HG03558 (cell line): ENCODE results near the gene CFAP74.

ENCODE experiments used
- ATAC-seq: cut with Tn5 transposase; IDR thresholded peaks from one replicate; pipeline ENCODE4 v1.9.1; 2021; ENCODE audit warnings: moderate number of reproducible peaks; ENCODE audit not compliant: unreplicated experiment; ENCODE audit errors: extremely low read depth

CFAP74 gene

DNA sequence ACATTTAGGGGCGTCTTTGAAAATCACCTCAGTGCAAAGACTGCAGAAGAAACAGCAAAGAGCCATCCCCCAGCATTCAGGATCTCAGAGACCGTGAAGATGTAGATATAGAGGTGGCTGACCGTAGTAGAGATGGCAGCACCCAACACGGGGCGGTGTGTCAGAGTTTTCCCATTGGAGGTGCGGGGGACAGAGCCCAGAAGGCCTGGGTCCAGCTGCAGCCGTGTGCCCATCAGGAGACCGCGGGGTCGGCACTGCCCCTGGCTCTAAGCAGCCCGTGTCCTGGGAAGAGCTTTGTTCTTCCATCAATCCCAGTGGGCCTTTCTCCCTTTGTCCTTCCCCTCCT lies 16.7 kb upstream of the CFAP74 start:
- no peak for ATAC-seq

DNA sequence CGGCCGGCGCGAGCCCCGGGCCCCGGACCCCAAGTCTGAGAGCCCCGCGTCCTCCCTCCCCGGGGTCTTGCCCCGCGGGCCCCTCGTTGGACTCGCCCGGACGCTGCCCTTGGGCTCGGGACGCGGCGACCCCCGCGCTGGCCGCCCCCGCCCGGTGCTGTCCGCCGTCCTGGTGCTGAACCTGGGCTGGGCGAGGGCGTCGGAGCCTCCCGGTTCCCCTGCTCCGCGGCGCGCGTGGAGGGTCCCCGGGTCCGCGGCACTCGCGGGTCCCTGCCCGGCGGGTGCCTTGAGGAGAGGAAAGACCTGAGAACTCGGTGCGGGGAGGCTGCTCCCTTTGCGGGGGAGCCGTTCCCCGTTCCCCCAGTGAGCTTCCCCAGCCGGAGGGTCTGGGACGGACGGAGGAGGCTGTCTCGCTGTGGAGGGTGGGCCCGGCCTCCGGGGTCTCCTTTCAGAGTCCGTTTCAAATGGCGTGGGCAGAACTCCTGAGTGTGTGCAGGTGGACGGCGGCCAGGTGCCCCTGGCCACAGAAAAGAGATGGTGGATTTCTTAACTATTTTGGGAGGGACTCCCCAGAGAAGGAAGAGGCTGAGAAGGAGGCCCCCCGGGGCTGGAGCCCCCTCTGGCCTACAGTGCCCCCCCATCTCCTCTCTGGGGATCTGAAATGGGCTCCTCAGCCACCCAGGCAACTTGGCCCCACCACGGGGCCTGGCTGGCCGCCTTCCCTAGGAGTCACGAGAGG lies 16.2 kb upstream of the CFAP74 start:
- ATAC-seq: no peak

DNA sequence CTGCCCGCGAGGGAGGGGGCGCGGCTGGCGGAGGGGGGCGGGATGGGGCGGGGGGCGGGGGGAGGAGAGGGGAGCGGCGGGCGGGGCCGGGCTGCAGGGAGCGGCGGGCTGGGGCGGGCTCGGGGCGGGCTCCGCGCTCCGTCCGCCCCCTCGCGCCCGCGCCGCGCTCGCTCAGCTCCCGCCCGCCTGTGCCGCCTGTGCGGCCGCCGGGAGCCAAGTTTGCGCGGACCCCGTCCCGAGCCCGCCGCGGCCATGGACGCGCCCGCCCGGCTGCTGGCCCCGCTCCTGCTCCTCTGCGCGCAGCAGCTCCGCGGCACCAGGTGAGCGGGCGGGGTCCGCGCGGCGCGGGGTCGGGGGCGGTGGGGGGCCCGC lies 15.6 kb upstream of the CFAP74 start, which contains the start of gene GABRD:
Gene GABRD (plus strand): TSS at position 174 of the 372 bp plus-strand sequence. CDS start 79 bp downstream, at position 253.
- no peak for ATAC-seq

DNA sequence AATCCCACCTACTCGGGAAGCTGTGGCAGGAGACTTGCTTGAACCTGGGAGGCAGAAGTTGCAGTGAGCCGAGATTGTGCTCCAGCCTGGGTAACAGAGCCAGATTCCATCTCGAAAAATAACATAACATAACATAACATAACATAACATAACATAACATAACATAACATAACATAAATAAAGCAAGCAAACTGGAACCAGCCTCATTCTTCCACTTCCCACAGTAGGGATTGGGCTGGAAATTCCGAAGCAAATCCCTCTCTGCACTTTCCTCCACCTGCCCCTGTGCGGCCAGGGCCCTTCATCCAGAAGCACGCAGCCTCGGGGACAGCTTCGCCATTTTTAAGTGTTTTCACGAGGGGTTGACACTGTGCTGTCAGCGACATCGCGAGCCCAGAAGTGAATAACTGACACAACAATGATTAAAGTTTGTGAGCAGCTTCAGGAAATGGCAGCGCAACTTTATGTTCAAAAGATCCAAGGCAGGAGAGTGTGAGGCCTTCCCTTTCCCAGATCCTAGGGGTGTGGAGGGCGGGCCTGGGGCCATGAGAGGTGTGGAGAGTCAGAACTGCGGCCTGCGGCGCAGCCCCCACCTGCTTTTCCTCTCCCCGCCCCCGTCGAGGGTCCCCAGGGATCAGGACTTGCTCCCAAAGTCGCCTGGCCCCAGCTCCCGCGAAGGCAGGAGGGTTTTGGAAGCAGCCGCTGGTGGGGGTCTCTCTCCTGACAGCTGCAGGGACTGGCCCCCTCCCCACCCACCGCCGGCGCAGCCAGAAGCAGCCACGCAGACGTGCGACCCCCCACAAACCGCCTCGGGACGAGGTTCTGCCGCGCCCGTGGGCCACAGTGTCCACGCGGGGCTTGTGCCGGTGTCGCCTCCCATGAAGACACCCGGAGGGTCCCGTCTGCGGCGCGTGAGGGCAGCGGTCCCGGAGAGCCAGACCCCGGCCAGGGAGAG lies 14.9 kb upstream of the CFAP74 start:
- ATAC-seq: no peak

DNA sequence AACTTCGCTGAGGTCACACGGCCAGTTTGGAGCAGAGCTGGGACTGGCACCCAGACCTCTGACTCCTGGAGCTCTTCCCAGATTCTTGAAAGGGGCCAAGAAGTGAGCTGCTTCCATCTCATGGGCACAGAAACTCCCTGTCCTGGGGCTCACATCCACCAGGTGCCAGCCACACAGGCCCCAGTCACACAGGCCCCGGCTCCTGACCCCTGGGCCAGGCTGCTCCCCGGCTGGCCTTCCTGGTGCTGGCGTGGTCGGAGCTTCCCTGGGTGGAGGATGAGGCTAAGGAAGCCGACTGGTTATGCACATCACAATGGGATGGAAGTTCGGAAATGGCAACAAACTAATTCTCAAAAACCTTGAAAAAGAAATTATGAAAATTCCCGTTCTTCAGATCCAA lies 12.5 kb upstream of the CFAP74 start:
- ATAC-seq: no peak

DNA sequence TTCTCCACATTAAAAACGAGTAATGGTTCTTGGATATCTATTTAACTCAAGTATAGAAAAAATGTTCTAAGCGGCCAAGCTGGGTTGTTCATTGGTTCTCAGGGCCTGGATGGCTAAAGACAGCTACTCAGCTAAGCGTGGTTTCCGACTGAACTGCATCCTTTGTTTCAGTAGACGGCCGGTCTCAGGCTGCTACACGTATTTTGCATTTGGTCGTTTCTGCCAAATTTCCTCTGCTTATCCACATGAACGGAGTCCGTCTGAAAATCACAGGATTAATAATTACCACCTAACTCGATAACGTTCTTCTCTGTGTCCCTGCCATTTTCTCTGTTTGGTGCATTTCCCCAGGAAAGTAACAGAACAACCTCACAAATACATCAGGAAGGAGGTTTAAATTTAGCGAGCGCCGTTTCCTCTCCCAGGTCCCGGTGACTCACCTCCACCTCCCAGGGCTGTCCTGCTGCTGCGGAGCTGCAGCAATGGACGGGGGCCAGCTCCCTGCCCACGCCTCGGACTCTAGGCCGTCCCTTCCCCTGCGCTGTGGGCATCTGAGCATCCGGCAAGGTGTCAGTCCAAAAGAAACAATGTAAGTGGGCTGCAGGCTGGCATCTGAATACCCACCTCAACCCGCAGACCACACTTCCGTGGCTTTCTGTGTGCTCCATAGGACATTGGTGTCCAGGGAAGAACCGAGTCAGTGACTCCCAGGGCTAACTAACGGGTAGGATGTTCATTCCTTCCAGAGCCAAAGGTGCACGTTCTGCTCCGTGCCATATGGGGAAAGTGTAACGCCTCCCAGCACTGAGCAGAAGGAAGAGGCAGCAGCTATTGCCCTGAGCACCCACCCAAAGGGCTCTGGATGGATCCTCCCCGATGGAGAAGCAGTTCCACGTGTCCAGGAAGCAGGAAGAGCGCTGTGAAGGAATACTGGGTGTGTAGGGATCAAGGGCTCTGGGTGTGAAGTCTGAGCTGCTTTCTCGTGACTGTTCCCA lies 11.5 kb upstream of the CFAP74 start:
- ATAC-seq: no peak

DNA sequence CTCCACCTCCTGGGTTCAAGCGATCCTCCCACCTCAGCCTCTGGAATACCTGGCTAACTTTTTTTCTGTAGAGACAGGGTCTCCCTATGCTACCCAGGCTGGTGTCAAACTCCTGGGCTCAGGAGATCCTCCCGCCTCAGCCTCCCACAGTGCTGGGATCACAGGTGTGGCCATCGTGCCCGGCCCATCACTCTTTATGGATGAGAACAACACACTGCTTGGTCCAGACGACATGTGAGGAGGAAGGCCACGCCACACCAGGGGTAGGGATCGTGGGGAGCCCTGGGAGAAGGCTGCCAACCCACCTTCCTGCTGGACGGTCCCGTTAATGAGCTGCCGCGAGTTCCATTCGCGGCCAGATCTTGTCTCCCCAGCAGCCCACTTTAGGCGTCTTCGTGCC lies 10.6 kb upstream of the CFAP74 start:
- ATAC-seq: no peak

DNA sequence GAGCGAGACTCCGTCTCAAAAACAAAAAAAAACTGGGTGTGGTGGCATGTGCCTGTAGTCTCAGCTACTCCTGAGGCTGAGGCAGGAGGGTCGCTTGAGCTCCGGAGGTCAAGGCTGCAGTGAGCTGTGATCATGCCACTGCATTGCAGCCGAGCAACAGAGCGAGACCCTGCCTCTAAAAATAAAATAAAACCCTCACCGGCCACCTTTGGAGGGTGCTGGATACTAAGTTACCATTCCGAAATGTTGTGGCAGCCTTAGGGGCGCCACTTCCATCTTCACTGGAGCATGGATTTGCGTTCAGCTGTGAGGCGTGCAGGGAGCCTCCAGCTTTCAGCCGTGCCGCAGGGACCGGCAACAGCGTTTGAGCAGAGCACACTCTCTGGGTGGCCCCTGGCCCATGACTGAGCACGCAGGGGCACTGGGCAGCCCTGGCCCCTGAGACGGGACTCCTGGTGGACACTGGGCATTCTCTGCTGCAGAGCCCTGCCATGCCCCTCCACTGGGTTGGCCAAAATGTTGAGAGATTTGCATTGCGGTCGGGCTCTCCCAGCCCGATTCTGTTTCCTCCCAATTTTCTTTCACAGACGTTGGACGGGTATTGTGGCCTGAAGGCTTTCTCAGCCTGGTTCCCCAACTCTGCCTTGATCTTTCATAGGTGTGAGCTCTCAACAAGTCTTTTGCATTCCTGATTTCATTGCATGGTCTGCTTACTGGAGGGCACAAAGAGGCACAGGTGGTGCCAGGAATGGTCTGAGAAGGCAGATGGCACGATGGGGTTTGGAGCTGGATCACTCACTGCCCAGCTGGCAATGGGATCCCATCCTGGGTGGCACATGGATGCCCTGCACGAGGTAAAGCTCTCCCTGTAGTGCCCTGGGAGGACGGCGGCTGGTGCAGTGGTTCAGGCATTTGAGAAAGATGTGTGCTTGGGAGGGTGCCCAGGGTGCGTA lies 5.8 kb upstream of the CFAP74 start:
- ATAC-seq: no peak

DNA sequence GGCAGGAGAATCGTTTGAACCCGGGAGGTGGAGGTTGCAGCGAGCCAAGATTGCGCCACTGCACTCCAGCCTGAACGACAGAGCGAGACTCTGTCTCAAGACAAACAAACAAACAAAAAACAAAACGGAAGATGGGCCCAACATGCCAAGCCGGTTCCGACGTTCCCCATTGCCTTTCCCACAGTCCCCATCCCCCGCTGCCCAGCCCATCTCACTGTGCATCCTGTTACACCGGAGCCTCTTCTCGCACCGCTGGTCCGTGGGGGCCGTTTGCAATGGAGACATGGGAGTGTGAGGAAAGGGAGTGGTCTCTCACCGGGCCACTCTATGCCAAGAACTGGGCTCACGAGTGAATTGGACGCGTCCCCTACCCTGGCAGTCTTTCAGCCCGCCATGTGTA lies 1.3 kb upstream of the CFAP74 start:
- no peak for ATAC-seq

DNA sequence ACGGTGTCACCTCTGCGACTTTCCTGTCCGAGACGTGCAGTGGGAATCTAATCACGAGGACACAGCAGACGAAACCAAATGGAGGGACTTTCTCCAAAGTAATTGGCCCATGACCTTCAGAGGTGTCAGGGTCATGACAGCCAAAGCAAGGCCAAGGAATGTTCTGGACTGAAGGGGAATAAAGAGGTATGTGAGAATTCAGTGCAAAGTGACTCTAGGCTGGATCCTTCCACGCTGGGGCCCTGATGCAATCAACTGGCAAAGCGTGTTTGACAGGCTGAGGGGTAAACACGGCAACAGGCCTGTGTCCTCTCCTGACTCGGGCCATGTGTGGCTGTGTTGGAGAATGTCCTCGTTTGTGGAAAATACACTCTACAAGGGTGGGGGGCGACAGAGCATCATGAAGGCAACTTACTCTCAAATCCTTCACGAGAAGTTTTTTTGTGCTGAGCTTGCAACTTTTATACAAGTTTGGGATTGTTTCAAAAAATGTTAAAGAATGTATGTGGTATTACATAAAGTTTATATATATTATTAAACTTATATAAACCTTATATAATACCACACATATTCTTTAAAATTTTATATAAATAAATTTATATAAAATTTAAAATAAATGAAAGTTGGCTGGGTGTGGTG lies 1.7 kb downstream of the CFAP74 start:
- no peak for ATAC-seq

DNA sequence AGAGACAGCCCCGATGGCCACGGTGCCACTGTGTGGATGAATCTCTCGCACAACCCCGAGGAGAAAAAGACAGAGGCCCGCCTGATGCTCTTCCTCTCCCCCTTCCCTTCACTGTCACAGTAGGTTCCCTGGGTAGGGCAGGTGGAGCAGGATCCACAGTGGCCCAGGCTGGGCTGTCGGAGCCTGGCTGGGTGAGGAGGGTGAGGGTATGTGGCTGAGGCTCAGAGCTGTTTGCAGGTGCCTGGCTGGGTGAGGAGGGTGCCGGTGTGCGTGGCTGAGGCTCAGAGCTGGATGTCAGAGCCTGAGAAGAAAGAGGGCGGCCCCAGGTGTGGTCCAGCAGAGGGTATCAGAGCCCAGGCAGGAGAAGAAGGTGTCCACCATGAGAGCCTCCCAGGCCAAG lies 2.7 kb downstream of the CFAP74 start:
- ATAC-seq: no peak

DNA sequence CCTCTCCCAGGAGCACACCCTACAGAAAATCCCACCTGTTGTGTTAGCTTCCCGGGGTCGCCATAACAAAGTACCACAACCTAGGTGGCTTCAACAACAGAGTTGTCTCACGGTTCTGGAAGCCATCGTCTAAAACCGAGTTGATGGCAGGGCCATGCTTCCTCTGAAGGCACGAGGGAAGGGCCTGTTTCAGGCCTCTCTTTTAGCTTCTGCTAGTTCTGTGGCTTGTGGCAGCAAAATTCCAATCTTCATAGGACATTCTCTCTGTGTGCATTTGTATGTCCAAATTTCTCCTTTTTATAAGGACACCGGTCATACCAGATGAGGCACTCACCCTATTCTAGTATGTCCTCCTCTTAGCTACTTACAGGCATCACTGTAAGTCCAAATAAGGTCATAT lies 3.2 kb downstream of the CFAP74 start:
- ATAC-seq: no peak

DNA sequence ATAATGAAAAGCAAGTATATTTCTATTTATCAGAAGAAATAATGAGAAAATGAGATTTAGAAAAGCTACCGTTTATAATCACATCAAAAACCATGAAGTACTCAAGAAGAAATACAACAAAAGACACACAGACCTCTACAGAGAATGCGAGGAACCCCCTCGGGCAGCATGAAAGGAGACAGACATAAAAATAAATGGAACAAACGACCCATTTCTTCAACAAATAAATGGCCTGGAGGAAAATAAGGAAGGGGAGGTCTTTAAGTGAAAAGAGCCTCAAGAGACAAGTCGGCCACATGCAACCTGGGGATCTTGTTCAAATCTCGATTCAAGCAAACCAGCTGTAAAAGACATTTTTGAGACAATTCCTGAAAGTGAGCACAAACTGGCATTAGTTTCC lies 6.0 kb downstream of the CFAP74 start:
- no peak for ATAC-seq

DNA sequence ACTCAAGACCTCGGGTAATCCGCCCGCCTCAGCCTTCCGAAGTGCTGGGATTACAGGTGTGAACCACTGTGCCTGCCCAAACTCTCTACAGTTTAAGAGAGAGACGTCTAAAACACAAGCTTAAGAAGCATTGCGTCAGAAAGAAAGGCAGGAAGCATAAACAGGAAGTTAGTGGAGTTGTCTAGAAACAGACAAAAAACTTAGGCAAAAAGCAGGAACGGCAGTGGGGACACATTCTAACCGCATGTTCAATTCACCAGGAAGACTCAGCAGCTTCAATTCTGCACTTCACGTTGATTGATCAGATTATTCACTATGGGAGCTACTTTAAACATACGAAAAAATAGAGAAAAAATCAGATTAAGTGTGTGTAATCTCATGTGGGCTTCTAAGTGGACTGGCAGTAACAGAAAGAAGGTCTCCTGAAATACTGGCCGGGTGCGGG lies 7.4 kb downstream of the CFAP74 start:
- no peak for ATAC-seq

DNA sequence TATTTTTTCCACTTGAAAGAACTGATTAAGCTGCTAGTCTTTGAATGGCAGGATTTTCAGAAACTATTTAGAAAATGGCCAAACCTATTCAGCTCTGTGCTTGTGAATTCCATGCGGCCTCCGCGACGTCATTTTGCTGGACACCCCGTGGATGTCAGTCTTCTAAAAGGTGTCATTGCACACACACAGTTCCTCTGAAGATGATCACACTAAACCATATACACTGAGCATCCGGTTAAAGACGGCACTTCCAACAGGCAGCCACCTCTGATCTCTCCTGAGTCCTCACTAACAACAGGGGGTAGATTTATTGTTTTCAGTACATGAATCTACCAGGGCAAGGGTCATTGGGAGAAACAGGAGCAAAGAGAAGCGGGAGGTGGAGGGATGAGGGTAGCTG lies 9.1 kb downstream of the CFAP74 start:
- ATAC-seq: no peak

DNA sequence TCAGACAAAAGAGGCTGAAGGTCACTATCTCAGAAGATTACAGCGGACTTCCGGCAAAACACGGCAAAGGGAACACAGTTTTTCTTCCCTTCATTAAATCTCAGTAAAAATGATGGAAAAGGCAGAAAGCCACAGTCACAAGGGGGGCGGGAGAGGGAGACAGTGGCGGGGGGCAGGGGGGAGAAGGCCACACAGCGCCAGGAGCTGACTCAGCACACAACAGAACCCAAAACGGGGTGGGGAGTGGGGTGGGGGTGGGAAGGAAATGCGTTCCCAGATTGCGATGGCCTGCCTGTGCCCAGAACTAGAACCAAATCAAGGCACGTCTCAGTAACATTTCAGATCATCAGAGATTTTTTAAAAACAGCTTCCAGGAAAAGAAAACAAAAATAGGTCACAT lies 13.4 kb downstream of the CFAP74 start:
- no peak for ATAC-seq

DNA sequence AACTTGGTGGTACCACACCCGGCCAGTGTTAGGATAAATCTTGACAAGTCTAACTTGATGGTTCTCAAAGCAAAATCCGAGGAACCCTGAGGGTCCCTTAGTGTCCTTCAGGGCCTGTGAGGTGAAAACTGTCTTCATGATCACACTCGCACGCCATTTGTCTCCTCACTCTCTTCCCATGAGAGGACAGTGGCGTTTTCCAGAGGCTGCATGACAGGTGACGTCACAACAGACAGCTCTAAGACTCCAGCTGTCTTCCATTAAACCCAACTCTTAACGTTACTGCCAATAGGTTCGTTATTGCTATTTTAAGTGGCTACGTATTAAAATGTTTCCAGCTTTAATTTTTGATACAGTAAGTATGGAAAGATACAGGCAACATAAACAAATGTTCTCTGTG lies 13.8 kb downstream of the CFAP74 start:
- no peak for ATAC-seq

DNA sequence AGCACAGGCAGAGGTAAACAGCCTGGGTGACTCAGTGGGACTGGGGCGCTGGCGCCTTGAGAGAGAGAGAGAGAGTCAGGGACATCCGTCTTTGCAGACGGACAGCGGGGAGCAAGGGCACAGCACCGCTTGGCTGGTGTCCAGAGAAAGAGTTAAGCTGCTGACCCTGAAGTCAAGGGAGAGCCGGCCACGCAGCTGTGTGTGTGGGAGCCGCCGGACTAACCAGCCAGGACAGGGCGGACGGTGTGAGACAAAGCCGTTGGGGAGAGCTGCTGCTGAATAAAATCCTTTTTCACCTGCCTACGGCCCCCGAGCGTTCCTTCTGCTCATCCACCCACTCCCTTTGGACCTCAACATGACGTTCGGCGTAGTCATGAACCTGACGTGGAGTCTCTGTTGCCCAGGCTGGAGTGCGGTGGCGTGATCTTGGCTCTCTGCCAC lies 14.5 kb downstream of the CFAP74 start:
- no peak for ATAC-seq
